B cell (primary cell): ENCODE data around the gene NMB.

ENCODE experiments used
- CTCF ChIP-seq: fragments of 200-600 bp; IDR thresholded peaks from one replicate; pipeline ENCODE4 v1.8.0; 2022; ENCODE audit warnings: antibody characterized with exemption, mild to moderate bottlenecking
- EZH2 ChIP-seq: IDR thresholded peaks from 2 replicates; pipeline ENCODE4 v1.6.1; 2012; ENCODE audit warnings: borderline replicate concordance, low read depth, mild to moderate bottlenecking, moderate library complexity, low read length; ENCODE audit not compliant: insufficient read depth, poor library complexity, severe bottlenecking

GRCh38 chr15:84658080-84658787 is at the start of gene NMB:
- TF ChIP-seq CTCF (peak; percentile 78), EZH2 (no peak)
